Measurements from ENCODE around the gene B3GNT3.
"Not testable (repeated sequence)": the region's sequence is repeated elsewhere in the genome, so short reads cannot be mapped to it uniquely, and the experiment has no call there.

Gene B3GNT3

GRCh38 chr19:17790059-17790780, 4.7 kb upstream of the B3GNT3 start:
- no peak for DNase-seq (ENCODE audit: low read depth in 2 of 2)
- no peak overlapping the region for H3K4me3 ChIP-seq (replicated peaks in 1 of 2; ENCODE audit: low read depth in 2 of 2, low read length in 2 of 2)
- no peak for TF ChIP-seq CTCF (IDR thresholded peaks at IDR 0.05; ENCODE audit: low read depth, low read length)

GRCh38 chr19:17794412-17794730, 567 bp upstream of the B3GNT3 start:
- no peak for TF ChIP-seq CTCF (IDR thresholded peaks at IDR 0.05; ENCODE audit: low read depth, low read length)
- no peak overlapping the region for H3K4me3 ChIP-seq (replicated peaks in 1 of 2; ENCODE audit: low read depth in 2 of 2, low read length in 2 of 2)
- no peak for DNase-seq (ENCODE audit: low read depth in 2 of 2)

- no peak for TF ChIP-seq CTCF (IDR thresholded peaks at IDR 0.05; ENCODE audit: low read depth, low read length)
- no peak overlapping the region for H3K4me3 ChIP-seq (replicated peaks in 1 of 2; ENCODE audit: low read depth in 2 of 2, low read length in 2 of 2)
- DNase-seq (ENCODE audit: low read depth in 2 of 2), result no peak
Observed at GRCh38 chr19:17795495-17795856, 538 bp downstream of the B3GNT3 start.

GRCh38 chr19:17796013-17796837, 1.3 kb downstream of the B3GNT3 start:
- DNase-seq (ENCODE audit: low read depth in 2 of 2), result no peak
- no peak for TF ChIP-seq CTCF (IDR thresholded peaks at IDR 0.05; ENCODE audit: low read depth, low read length)
- H3K4me3 ChIP-seq (replicated peaks in 1 of 2; ENCODE audit: low read depth in 2 of 2, low read length in 2 of 2), result no peak overlapping the region

GRCh38 chr19:17796838-17797423, 2.0 kb downstream of the B3GNT3 start:
- H3K4me3 ChIP-seq (replicated peaks in 1 of 2; ENCODE audit: low read depth in 2 of 2, low read length in 2 of 2), result no peak overlapping the region
- TF ChIP-seq CTCF (IDR thresholded peaks at IDR 0.05; ENCODE audit: low read depth, low read length), result no peak
- no peak for DNase-seq (ENCODE audit: low read depth in 2 of 2)

- H3K4me3 ChIP-seq (replicated peaks in 1 of 2; ENCODE audit: low read depth in 2 of 2, low read length in 2 of 2), result no peak overlapping the region
- TF ChIP-seq CTCF (IDR thresholded peaks at IDR 0.05; ENCODE audit: low read depth, low read length), result no peak
- DNase-seq (ENCODE audit: low read depth in 2 of 2), result peak in 1 of 2 donors; percentile 31
Observed at GRCh38 chr19:17797424-17798201, 2.7 kb downstream of the B3GNT3 start.

- not testable (repeated sequence) for H3K4me3 ChIP-seq (replicated peaks in 1 of 2; ENCODE audit: low read depth in 2 of 2, low read length in 2 of 2); DNase-seq (ENCODE audit: low read depth in 2 of 2)
Observed at GRCh38 chr19:17798599-17798998, 3.7 kb downstream of the B3GNT3 start.

Measured in cardiac fibroblast (primary cell).